ENCODE measurements around the gene MEA1. TPM values are rescaled to one million over a fixed set of nuclear protein-coding genes. Genes with fewer than 3 reads are reported as not detected.

Gene MEA1
- total and polyA plus RNA-seq, 5 experiments from 2014 or later = 33.9 to 90.9 (median 73.4) TPM

DNA sequence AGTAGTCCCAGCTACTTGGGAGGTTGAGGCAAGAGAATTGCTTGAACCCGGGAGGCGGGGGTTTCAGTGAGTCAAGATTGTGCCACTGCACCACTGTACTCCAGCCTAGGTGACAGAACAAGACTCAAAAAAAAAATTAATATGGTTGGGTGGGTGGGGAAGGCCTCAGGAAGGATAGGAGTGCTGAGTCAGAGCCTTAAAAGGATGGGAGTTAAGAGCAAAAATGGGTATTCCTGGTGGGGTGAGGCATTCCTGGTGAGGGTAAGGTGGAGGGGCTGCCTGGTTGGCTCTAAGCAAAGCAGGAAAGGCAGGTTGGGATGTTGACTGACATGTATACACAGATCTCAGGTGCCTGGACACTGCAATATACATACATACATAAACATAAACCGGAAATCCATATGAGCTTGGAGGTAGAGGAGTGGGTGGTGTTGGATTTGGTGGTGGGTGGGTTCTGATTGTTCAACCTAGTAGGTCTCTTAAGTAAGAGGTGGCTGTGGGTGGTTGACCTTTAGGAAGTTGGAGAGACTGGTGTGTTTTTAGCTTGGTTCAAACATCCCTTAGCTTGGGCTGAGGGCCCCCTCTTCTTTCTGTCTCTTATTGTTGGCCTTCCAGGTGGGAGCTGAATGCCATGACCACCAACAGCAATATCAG is 6.4 kb upstream of the MEA1 start:
- peak overlapping the region; percentile 4 to 97 (median 72) for H3K4me3 Mint-ChIP-seq

DNA sequence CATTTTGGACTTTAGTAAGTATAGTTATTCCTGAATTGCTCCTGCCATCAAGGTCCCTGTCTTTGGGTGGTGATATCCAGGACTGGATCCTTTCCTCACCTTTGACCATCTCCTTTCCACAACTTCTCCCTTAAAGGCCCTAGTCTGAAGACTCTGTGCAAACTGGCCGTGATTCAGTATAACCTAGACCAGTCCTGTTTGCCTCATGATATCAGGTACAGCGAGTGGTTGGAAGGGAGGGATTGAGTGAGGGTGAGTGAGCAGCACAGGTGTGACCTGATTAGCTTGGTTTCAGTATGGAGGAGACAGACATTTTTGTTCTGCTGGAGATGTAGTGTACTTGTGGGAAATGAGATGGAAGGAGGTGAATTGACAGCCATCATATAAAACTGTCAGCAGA is 5.4 kb upstream of the MEA1 start:
- H3K9me3 Mint-ChIP-seq = no peaks in the 10 kb centered on the region
- H3K4me1 Mint-ChIP-seq = peaks cover 38 to 61% (median 57%) of the 10 kb centered on the region in 4 donors
- no peaks in the 10 kb centered on the region for H3K27me3 Mint-ChIP-seq
- H3K4me3 Mint-ChIP-seq = peak overlapping the region in 5 of 10 donors; percentile 15 to 78 (median 71)
- ATAC-seq = no peak
- peaks cover 0 to 42% (median 4%) of the 10 kb centered on the region in 3 donors for H3K36me3 Mint-ChIP-seq
- DNase-seq = no peak
- H3K27ac Mint-ChIP-seq = peak overlapping the region in 6 of 10 donors; percentile 17 to 74 (median 46)
- POLR2A ChIA-PET = interaction anchor here (0.6 to 3.7 kb wide), 5 partner anchors 35 to 109 kb away, joined by 3 to 29 read pairs (median 12); partner anchors contain the start of genes CNPY3, CUL7, KLC4 and MRPL2

More for the DNA sequence above, 6.4 kb upstream of the MEA1 start:
- Mint-ChIP-seq H3K9me3 (no peaks in the 10 kb centered on the region), H3K36me3 (peaks cover 0 to 52% (median 4%) of the 10 kb centered on the region in 3 donors), H3K27ac (peak overlapping the region; percentile 44 to 93 (median 76)), H3K4me1 (peaks cover 37 to 60% (median 54%) of the 10 kb centered on the region in 4 donors), H3K27me3 (no peaks in the 10 kb centered on the region)
- POLR2A ChIA-PET = interaction anchor here (0.6 to 3.7 kb wide), 12 partner anchors 9 to 496 kb away, joined by 3 to 38 read pairs (median 6); partner anchors contain the start of genes CNPY3, CUL7, KLC4 and MRPL2
- ATAC-seq (no peak), DNase-seq (peak in 1 of 10 donors; percentile 15)

- Mint-ChIP-seq H3K27ac (peak overlapping the region in 4 of 10 donors; percentile 36 to 87 (median 60)), H3K4me1 (peaks cover 52 to 72% (median 68%) of the 10 kb centered on the region in 4 donors), H3K4me3 (peak overlapping the region in 1 of 10 donors; percentile 13), H3K27me3 (no peaks in the 10 kb centered on the region), H3K9me3 (no peaks in the 10 kb centered on the region), H3K36me3 (peaks cover 0 to 42% (median 4%) of the 10 kb centered on the region in 3 donors)
- POLR2A ChIA-PET = interaction anchor here (0.5 to 7.8 kb wide), 5 partner anchors 37 to 352 kb away, joined by 3 to 109 read pairs (median 29); partner anchors contain the start of genes CNPY3, CUL7, KLC4 and MRPL2
- ATAC-seq (no peak), DNase-seq (no peak)
Measured at GRCh38 chr6:43016943-43017334, 3.2 kb upstream of the MEA1 start.

DNA sequence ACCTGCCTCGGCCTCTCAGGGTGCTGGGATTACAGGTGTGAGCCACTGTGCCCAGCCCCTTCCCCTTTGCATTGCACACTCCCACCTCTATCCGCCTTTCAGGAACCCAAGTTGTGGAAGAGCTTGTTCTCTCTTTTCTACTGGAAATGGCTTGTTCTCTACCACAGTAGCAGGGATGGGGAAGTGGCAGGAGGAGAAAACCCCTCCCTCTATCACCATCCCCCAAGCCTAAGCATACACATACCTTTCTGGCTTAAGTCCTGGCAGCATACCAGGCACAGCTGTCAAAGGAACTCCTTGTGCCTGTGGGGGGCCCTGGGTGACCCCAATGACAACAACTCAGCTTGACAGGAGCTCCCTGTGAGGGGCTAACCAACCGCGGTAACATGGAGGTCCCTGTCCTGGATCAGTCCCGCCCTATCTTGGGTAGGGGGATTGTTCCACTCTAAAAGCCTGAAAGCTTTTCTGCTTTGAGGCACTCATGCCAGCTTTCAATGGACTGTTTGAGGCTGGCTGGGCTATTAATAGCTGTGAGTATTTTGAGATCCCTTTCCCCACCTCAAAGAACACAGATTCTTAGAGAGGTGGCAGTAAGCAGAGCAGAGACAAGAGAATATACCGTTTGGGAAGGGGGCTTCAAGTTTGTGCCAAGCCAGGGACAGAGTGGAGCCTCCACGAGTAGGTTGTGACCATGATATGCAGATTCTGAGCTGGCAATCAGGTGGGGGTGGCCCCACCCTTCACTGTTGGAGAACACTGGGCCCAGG is 2.6 kb upstream of the MEA1 start:
- POLR2A ChIA-PET = interaction anchor here (0.5 to 7.8 kb wide), 8 partner anchors 32 to 353 kb away, joined by 3 to 109 read pairs (median 35); partner anchors contain the start of genes CNPY3, CUL7, KLC4 and MRPL2
- H3K36me3 Mint-ChIP-seq = peaks cover 0 to 45% (median 4%) of the 10 kb centered on the region in 3 donors
- no peak for ATAC-seq
- peaks cover 54 to 74% (median 70%) of the 10 kb centered on the region in 4 donors for H3K4me1 Mint-ChIP-seq
- no peaks in the 10 kb centered on the region for H3K9me3 Mint-ChIP-seq
- DNase-seq = no peak
- H3K4me3 Mint-ChIP-seq = peak overlapping the region; percentile 16 to 84 (median 54)
- H3K27ac Mint-ChIP-seq = peak overlapping the region in 8 of 10 donors; percentile 8 to 87 (median 45)
- H3K27me3 Mint-ChIP-seq = no peaks in the 10 kb centered on the region

- ATAC-seq (no peak), DNase-seq (no peak)
- Mint-ChIP-seq H3K27ac (peak overlapping the region; percentile 57 to 98 (median 94)), H3K36me3 (peaks cover 0 to 57% (median 4%) of the 10 kb centered on the region in 3 donors), H3K9me3 (no peaks in the 10 kb centered on the region), H3K4me3 (peak overlapping the region; percentile 89 to 97 (median 94)), H3K27me3 (no peaks in the 10 kb centered on the region), H3K4me1 (peaks cover 54 to 79% (median 68%) of the 10 kb centered on the region in 4 donors)
- POLR2A ChIA-PET = interaction anchor here (0.6 to 7.8 kb wide), 26 partner anchors 8 to 1228 kb away, joined by 3 to 109 read pairs (median 4); partner anchors contain the start of genes ABCC10, CNPY3, CUL7 and KLC4
Measured at GRCh38 chr6:43014434-43014909, 726 bp upstream of the MEA1 start.

DNA sequence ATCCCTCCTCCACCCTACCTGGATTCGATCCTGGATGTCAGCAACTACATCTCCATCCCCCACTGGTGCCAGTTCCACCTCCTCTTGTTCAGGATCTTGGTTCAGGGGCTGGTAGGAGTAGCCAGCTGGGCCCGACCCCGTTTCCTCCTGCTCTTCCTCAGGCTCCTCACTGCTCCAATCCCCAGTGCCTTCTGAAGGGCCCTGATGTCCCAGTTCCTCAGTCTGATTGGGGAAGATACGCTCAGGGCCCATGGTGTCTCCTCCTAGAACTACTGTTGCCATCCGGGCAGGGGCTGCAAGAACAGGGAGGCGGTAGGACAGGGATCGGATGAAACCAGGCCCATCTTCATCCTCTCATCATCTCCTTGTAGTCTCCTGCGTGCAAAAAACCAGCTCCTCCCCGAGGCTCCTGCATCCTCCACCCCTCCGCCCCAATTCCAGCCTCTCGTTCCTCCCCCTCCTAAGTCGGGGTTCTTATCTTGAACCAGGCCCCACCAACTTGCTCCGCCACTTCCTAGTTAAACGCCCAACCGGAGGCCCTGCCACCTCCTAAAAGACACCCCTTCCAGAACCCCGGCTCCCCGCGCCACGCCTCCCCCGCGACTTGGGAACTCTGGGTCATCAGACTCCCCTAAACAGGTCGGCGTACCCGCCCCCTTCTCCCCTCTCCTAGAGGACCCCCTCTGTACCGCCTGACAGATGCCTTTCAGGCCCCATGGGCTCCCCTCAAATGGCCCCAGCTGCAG is 476 bp downstream of the MEA1 start:
- ATAC-seq (no peak), DNase-seq (no peak)
- Mint-ChIP-seq H3K9me3 (no peaks in the 10 kb centered on the region), H3K36me3 (peaks cover 0 to 58% (median 2%) of the 10 kb centered on the region in 3 donors), H3K4me1 (peaks cover 49 to 80% (median 66%) of the 10 kb centered on the region in 4 donors), H3K27me3 (no peaks in the 10 kb centered on the region), H3K4me3 (peak overlapping the region; percentile 89 to 97 (median 94)), H3K27ac (peak overlapping the region; percentile 82 to 98 (median 95))
- POLR2A ChIA-PET = interaction anchor here (0.5 to 7.8 kb wide), 21 partner anchors 9 to 1226 kb away, joined by 3 to 109 read pairs (median 4); partner anchors contain the start of genes ABCC10, CNPY3, CUL7 and KLC4

- peaks cover 0 to 59% (median 2%) of the 10 kb centered on the region in 3 donors for H3K36me3 Mint-ChIP-seq
- no peak for ATAC-seq
- H3K9me3 Mint-ChIP-seq = no peaks in the 10 kb centered on the region
- H3K27me3 Mint-ChIP-seq = no peaks in the 10 kb centered on the region
- DNase-seq = no peak
- H3K4me3 Mint-ChIP-seq = peak overlapping the region; percentile 89 to 97 (median 94)
- peak overlapping the region; percentile 82 to 98 (median 95) for H3K27ac Mint-ChIP-seq
- POLR2A ChIA-PET = interaction anchor here (0.6 to 7.8 kb wide), 8 partner anchors 25 to 634 kb away, joined by 3 to 109 read pairs (median 28); partner anchors contain the start of genes CNPY3, KLC4, MRPL2 and PEX6
- H3K4me1 Mint-ChIP-seq = peaks cover 41 to 71% (median 60%) of the 10 kb centered on the region in 4 donors
Measured at GRCh38 chr6:43012364-43012763, 1.4 kb downstream of the MEA1 start.

DNA sequence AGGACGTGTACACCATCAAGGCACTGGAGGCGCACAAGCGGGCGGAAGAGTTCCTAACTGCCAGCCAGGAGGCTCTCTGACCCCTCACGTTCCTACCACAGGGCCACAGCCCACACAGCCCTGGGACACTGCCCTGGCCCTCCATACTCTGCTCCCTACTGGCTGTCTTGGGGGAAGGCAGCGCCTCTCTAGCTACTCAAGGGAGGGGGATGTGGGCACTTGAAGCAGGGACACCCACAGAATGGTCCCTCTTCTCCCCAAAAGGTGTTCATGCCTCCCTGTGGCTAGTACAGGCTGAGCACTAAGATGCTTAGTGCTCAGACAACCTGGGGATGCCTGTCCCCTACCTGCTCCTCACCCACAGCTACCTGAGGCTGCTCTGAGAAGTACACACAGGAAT is 2.5 kb downstream of the MEA1 start:
- Mint-ChIP-seq H3K27ac (peak overlapping the region in 5 of 10 donors; percentile 31 to 82 (median 48)), H3K27me3 (no peaks in the 10 kb centered on the region), H3K4me1 (peaks cover 34 to 60% (median 49%) of the 10 kb centered on the region in 4 donors), H3K36me3 (peaks cover 0 to 59% (median 2%) of the 10 kb centered on the region in 3 donors), H3K4me3 (peak overlapping the region in 5 of 10 donors; percentile 22 to 63 (median 48)), H3K9me3 (no peaks in the 10 kb centered on the region)
- no peak for DNase-seq
- ATAC-seq = no peak
- POLR2A ChIA-PET = interaction anchor here (0.8 to 7.8 kb wide), 9 partner anchors 9 to 121 kb away, joined by 3 to 109 read pairs (median 5); partner anchors contain the start of genes CNPY3, KLC4, MRPL2 and PEX6

DNA sequence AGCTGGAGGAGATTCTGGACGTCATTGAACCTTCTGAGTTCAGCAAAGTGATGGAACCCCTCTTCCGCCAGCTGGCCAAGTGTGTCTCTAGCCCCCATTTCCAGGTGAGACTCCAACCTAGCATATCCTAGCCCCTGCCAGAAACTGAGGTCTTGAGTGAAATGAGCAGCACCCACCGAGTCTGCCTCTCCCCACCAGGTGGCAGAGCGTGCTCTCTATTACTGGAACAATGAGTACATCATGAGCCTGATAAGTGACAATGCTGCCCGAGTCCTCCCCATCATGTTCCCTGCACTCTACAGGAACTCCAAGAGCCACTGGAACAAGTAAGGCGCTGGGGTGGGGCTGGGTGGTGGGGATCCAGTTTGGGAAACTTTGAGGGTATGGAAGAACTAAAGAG is 4.6 kb downstream of the MEA1 start:
- Mint-ChIP-seq H3K36me3 (peaks cover 0 to 67% (median 2%) of the 10 kb centered on the region in 3 donors), H3K4me3 (no peak overlapping the region)
- POLR2A ChIA-PET = interaction anchor here (1.9 kb wide), 1 partner anchor 25 kb away, joined by 7 read pairs; the partner anchor contains the start of gene PPP2R5D

GRCh38 chr6:43007126-43007525 is 6.6 kb downstream of the MEA1 start:
- peaks cover 11 to 29% (median 15%) of the 10 kb centered on the region in 4 donors for H3K4me1 Mint-ChIP-seq
- DNase-seq (no peak), ATAC-seq (no peak)
- no peaks in the 10 kb centered on the region for H3K27me3 Mint-ChIP-seq
- peaks cover 0 to 64% (median 2%) of the 10 kb centered on the region in 3 donors for H3K36me3 Mint-ChIP-seq
- POLR2A ChIA-PET = interaction anchor here (1.2 to 2.7 kb wide), 3 partner anchors 13 to 77 kb away, joined by 3 to 10 read pairs (median 5); partner anchors contain the start of genes CNPY3 and PEX6
- no peaks in the 10 kb centered on the region for H3K9me3 Mint-ChIP-seq
- H3K4me3 Mint-ChIP-seq = no peak overlapping the region
- peak overlapping the region in 2 of 10 donors; percentile 30 to 53 for H3K27ac Mint-ChIP-seq

More for the DNA sequence above, 4.6 kb downstream of the MEA1 start:
- ATAC-seq (no peak), DNase-seq (peak in 5 of 10 donors; percentile 16 to 44 (median 37))
- H3K4me1 Mint-ChIP-seq = peaks cover 25 to 45% (median 34%) of the 10 kb centered on the region in 4 donors
- no peaks in the 10 kb centered on the region for H3K27me3 Mint-ChIP-seq
- H3K9me3 Mint-ChIP-seq = no peaks in the 10 kb centered on the region
- peak overlapping the region in 8 of 10 donors; percentile 13 to 66 (median 43) for H3K27ac Mint-ChIP-seq

DNA sequence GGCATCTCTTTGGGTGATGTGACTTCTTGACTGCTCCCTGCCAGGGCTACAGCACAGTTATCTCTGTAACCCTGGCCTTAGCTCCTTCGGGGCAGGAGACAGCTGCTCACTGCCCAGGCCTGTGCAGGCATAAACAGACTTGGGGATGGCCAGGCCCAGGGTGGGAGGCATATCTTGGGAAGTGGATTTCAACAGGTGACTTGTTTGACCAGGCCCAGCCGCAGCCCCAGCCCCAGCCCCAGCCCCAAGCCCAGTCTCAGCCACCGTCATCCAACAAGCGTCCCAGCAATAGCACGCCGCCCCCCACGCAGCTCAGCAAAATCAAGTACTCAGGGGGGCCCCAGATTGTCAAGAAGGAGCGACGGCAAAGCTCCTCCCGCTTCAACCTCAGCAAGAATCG is 7.5 kb downstream of the MEA1 start:
- ATAC-seq (no peak), DNase-seq (no peak)
- Mint-ChIP-seq H3K36me3 (peaks cover 0 to 55% (median 2%) of the 10 kb centered on the region in 3 donors), H3K9me3 (no peaks in the 10 kb centered on the region), H3K27me3 (no peaks in the 10 kb centered on the region), H3K27ac (peak overlapping the region in 2 of 10 donors; percentile 6 to 60), H3K4me1 (peaks cover 3 to 21% (median 8%) of the 10 kb centered on the region in 4 donors), H3K4me3 (no peak overlapping the region)
- POLR2A ChIA-PET = interaction anchor here (0.5 to 2.7 kb wide), 4 partner anchors 22 to 76 kb away, joined by 4 to 10 read pairs (median 6); partner anchors contain the start of genes CNPY3 and PEX6
